A549 treated with AZD9567 at 1 μM for 4 hours (cell line): ENCODE data around the gene BNC1. TPM values are rescaled to one million over a fixed set of nuclear protein-coding genes. Genes with fewer than 3 reads are reported as not detected.

Experiments used
- total RNA-seq: library from RNA; stranded (reverse); fragments of 200-300 nt; extraction: Qiagen RNA extraction; gene quantifications from 5 replicates; pipeline ENCODE4 v1.2.3, GENCODE V29; 2022; ENCODE audit not compliant: insufficient read depth

Gene BNC1
- 0.57 to 0.69 TPM (median 0.62 TPM) in 5 replicates for total RNA-seq

GRCh38 chr15:83284559-83285283, at the start of gene BNC1:
TSS of gene BNC1 (minus strand) at chr15:83284664. CDS start at chr15:83284628, 36 bp downstream.

GRCh38 chr15:83207660-83208366, 76.7 kb downstream of the BNC1 start, which contains the start of gene HDGFL3:
TSS of gene HDGFL3 (minus strand) at chr15:83207823. CDS start at chr15:83207414, 409 bp downstream.

Other genes with a start within 250 kb of the BNC1 start
- gene BTBD1, start 217.4 kb downstream of the BNC1 start, total RNA-seq: 47.1 to 79.5 TPM (median 57.9 TPM) in 5 replicates
- 0.07 to 0.13 TPM (median 0.10 TPM) in 4 of 5 replicates, not detected in the other for gene TM6SF1, start 177.0 kb downstream of the BNC1 start, total RNA-seq
- 42.3 to 58.7 TPM (median 52.1 TPM) in 5 replicates for gene HDGFL3, start 76.8 kb downstream of the BNC1 start, total RNA-seq
- gene SH3GL3, start 162.7 kb upstream of the BNC1 start, total RNA-seq: 0.45 to 2.2 TPM (median 0.48 TPM) in 5 replicates